GM12878 (cell line): ENCODE measurements around the gene TARBP2.
"Not testable (repeated sequence)": the region's sequence is repeated elsewhere in the genome, so short reads cannot be mapped to it uniquely, and the experiment has no call there.

ENCODE experiments used
- BMI1 ChIP-seq: fragments of 450-650 bp; IDR thresholded peaks from 2 replicates; pipeline ENCODE4 v1.6.1; 2016; ENCODE audit warnings: mild to moderate bottlenecking, moderate library complexity, borderline replicate concordance
- CREM ChIP-seq: IDR thresholded peaks from 2 replicates; pipeline ENCODE4 v1.6.1; 2014; ENCODE audit warnings: antibody characterized with exemption, low read depth
- PAX5 ChIP-seq: IDR thresholded peaks from 2 replicates; pipeline ENCODE4 v1.6.1; 2011; ENCODE audit warnings: low read depth, low read length, borderline replicate concordance
- POLR2A ChIP-seq: IDR thresholded peaks from 2 replicates; pipeline ENCODE4 v1.6.1; 2011; ENCODE audit warnings: low read depth, mild to moderate bottlenecking, low read length
- SP1 ChIP-seq: IDR thresholded peaks from one replicate; pipeline ENCODE4 v1.6.1; 2011; ENCODE audit warnings: low read depth, low read length
- ZNF207 ChIP-seq: fragments of 450-650 bp; IDR thresholded peaks from 2 replicates; pipeline ENCODE4 v1.6.1; 2014; ENCODE audit warnings: antibody characterized with exemption, mild to moderate bottlenecking, borderline replicate concordance
- TF ChIP-seq, protein P1 (sequence below): fragments of 150-350 bp; IDR thresholded peaks from 2 replicates; pipeline ENCODE4 v1.6.1; 2016; ENCODE audit warnings: low read depth, low read length
- TF ChIP-seq, protein P2 (sequence below): fragments of 450-650 bp; formaldehyde crosslinking; IDR thresholded peaks from 2 replicates; pipeline ENCODE4 v1.4.0; 2020; ENCODE audit warnings: mild to moderate bottlenecking, moderate library complexity
- TF ChIP-seq, protein P3 (sequence below): IDR thresholded peaks from 2 replicates; pipeline ENCODE4 v1.6.1; 2011; ENCODE audit warnings: low read depth, low read length, improper control_type of control experiment, borderline replicate concordance
- TF ChIP-seq, protein P4 (sequence below): IDR thresholded peaks from 2 replicates; pipeline ENCODE4 v1.6.1; 2012; ENCODE audit warnings: low read depth, low read length, improper control_type of control experiment
- TF ChIP-seq, protein P5 (sequence below): fragments of 450-650 bp; IDR thresholded peaks from 2 replicates; pipeline ENCODE4 v1.6.1; 2017; ENCODE audit warnings: mild to moderate bottlenecking
- TF ChIP-seq, protein P6 (sequence below), 3 experiments: IDR thresholded peaks in 2 of 3; conservative IDR thresholded peaks in 1 of 3; 2 replicates each; pipeline ENCODE4 v1.5.1; 2011; ENCODE audit warnings: low read depth in 3 of 3, low read length in 3 of 3, mild to moderate bottlenecking in 3 of 3, control low read depth in 2 of 3, moderate library complexity in 2 of 3, inconsistent platforms in 1 of 3, mixed read lengths in 1 of 3; ENCODE audit not compliant: control insufficient read depth in 2 of 3, insufficient read depth in 1 of 3; ENCODE audit errors: extremely low read depth in 1 of 3

DNA sequence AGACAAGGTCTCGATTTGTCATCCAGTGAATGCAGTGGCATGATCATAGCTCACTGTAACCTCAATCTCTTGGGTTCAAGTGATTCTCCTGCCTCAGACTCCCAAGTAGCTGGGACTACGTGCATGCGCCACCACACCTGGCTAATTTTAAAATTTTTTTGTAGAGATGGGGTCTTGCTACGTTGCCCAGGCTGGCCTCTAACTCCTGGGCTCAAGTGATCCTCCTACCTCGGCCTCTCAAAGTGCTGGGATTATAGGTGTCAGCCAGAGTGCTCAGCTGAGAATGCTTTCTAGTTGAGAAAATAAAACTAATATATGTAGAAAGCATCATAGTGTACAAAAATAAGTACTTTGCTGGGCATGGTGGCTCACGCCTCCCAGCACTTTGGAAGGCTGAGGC is 47.3 kb downstream of the TARBP2 start:
- TF ChIP-seq, protein P1, sequence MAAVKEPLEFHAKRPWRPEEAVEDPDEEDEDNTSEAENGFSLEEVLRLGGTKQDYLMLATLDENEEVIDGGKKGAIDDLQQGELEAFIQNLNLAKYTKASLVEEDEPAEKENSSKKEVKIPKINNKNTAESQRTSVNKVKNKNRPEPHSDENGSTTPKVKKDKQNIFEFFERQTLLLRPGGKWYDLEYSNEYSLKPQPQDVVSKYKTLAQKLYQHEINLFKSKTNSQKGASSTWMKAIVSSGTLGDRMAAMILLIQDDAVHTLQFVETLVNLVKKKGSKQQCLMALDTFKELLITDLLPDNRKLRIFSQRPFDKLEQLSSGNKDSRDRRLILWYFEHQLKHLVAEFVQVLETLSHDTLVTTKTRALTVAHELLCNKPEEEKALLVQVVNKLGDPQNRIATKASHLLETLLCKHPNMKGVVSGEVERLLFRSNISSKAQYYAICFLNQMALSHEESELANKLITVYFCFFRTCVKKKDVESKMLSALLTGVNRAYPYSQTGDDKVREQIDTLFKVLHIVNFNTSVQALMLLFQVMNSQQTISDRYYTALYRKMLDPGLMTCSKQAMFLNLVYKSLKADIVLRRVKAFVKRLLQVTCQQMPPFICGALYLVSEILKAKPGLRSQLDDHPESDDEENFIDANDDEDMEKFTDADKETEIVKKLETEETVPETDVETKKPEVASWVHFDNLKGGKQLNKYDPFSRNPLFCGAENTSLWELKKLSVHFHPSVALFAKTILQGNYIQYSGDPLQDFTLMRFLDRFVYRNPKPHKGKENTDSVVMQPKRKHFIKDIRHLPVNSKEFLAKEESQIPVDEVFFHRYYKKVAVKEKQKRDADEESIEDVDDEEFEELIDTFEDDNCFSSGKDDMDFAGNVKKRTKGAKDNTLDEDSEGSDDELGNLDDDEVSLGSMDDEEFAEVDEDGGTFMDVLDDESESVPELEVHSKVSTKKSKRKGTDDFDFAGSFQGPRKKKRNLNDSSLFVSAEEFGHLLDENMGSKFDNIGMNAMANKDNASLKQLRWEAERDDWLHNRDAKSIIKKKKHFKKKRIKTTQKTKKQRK: not testable (repeated sequence)
- TF ChIP-seq POLR2A, PAX5, ZNF207, CREM, BMI1, SP1: not testable (repeated sequence)
- TF ChIP-seq, protein P2, sequence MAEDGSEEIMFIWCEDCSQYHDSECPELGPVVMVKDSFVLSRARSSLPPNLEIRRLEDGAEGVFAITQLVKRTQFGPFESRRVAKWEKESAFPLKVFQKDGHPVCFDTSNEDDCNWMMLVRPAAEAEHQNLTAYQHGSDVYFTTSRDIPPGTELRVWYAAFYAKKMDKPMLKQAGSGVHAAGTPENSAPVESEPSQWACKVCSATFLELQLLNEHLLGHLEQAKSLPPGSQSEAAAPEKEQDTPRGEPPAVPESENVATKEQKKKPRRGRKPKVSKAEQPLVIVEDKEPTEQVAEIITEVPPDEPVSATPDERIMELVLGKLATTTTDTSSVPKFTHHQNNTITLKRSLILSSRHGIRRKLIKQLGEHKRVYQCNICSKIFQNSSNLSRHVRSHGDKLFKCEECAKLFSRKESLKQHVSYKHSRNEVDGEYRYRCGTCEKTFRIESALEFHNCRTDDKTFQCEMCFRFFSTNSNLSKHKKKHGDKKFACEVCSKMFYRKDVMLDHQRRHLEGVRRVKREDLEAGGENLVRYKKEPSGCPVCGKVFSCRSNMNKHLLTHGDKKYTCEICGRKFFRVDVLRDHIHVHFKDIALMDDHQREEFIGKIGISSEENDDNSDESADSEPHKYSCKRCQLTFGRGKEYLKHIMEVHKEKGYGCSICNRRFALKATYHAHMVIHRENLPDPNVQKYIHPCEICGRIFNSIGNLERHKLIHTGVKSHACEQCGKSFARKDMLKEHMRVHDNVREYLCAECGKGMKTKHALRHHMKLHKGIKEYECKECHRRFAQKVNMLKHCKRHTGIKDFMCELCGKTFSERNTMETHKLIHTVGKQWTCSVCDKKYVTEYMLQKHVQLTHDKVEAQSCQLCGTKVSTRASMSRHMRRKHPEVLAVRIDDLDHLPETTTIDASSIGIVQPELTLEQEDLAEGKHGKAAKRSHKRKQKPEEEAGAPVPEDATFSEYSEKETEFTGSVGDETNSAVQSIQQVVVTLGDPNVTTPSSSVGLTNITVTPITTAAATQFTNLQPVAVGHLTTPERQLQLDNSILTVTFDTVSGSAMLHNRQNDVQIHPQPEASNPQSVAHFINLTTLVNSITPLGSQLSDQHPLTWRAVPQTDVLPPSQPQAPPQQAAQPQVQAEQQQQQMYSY (CRISPR knock-in tag): not testable (repeated sequence)
- TF ChIP-seq, protein P3, sequence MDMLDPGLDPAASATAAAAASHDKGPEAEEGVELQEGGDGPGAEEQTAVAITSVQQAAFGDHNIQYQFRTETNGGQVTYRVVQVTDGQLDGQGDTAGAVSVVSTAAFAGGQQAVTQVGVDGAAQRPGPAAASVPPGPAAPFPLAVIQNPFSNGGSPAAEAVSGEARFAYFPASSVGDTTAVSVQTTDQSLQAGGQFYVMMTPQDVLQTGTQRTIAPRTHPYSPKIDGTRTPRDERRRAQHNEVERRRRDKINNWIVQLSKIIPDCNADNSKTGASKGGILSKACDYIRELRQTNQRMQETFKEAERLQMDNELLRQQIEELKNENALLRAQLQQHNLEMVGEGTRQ: not testable (repeated sequence)
- TF ChIP-seq, protein P4, sequence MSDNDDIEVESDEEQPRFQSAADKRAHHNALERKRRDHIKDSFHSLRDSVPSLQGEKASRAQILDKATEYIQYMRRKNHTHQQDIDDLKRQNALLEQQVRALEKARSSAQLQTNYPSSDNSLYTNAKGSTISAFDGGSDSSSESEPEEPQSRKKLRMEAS: not testable (repeated sequence)
- TF ChIP-seq, protein P5, sequence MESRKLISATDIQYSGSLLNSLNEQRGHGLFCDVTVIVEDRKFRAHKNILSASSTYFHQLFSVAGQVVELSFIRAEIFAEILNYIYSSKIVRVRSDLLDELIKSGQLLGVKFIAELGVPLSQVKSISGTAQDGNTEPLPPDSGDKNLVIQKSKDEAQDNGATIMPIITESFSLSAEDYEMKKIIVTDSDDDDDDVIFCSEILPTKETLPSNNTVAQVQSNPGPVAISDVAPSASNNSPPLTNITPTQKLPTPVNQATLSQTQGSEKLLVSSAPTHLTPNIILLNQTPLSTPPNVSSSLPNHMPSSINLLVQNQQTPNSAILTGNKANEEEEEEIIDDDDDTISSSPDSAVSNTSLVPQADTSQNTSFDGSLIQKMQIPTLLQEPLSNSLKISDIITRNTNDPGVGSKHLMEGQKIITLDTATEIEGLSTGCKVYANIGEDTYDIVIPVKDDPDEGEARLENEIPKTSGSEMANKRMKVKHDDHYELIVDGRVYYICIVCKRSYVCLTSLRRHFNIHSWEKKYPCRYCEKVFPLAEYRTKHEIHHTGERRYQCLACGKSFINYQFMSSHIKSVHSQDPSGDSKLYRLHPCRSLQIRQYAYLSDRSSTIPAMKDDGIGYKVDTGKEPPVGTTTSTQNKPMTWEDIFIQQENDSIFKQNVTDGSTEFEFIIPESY: not testable (repeated sequence)
- TF ChIP-seq, protein P6, sequence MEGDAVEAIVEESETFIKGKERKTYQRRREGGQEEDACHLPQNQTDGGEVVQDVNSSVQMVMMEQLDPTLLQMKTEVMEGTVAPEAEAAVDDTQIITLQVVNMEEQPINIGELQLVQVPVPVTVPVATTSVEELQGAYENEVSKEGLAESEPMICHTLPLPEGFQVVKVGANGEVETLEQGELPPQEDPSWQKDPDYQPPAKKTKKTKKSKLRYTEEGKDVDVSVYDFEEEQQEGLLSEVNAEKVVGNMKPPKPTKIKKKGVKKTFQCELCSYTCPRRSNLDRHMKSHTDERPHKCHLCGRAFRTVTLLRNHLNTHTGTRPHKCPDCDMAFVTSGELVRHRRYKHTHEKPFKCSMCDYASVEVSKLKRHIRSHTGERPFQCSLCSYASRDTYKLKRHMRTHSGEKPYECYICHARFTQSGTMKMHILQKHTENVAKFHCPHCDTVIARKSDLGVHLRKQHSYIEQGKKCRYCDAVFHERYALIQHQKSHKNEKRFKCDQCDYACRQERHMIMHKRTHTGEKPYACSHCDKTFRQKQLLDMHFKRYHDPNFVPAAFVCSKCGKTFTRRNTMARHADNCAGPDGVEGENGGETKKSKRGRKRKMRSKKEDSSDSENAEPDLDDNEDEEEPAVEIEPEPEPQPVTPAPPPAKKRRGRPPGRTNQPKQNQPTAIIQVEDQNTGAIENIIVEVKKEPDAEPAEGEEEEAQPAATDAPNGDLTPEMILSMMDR (IDR thresholded peaks at IDR 0.05 in 2 of 3, conservative IDR thresholded peaks at IDR 0.05 in 1 of 3; ENCODE audit: control insufficient read depth in 2 of 3, extremely low read depth in 1 of 3, insufficient read depth in 1 of 3, low read depth in 3 of 3, low read length in 3 of 3): not testable (repeated sequence)
